Measurements from ENCODE around the gene EML1.

Gene EML1

GRCh38 chr14:99779751-99780150 lies 13.5 kb upstream of the EML1 start:
- DNase-seq (ENCODE audit: low read depth, low spot score) = no peak

GRCh38 chr14:99780690-99781089 lies 12.5 kb upstream of the EML1 start:
- DNase-seq (ENCODE audit: low read depth, low spot score) = no peak

- DNase-seq (ENCODE audit: low read depth, low spot score) = no peak
Measured at GRCh38 chr14:99781091-99781490, 12.1 kb upstream of the EML1 start.

- no peak for DNase-seq (ENCODE audit: low read depth, low spot score)
Measured at GRCh38 chr14:99781853-99782610, 11.2 kb upstream of the EML1 start.

- DNase-seq (ENCODE audit: low read depth, low spot score) = no peak
Measured at GRCh38 chr14:99784508-99784907, 8.7 kb upstream of the EML1 start.

- DNase-seq (ENCODE audit: low read depth, low spot score) = no peak
Measured at GRCh38 chr14:99785426-99785825, 7.8 kb upstream of the EML1 start.

GRCh38 chr14:99786511-99786989 lies 6.7 kb upstream of the EML1 start:
- no peak for DNase-seq (ENCODE audit: low read depth, low spot score)

GRCh38 chr14:99788713-99789112 lies 4.5 kb upstream of the EML1 start:
- no peak for DNase-seq (ENCODE audit: low read depth, low spot score)

GRCh38 chr14:99789581-99789980 lies 3.6 kb upstream of the EML1 start:
- DNase-seq (ENCODE audit: low read depth, low spot score) = no peak

GRCh38 chr14:99790201-99790977 lies 2.8 kb upstream of the EML1 start:
- no peak for DNase-seq (ENCODE audit: low read depth, low spot score)

- no peak for DNase-seq (ENCODE audit: low read depth, low spot score)
Measured at GRCh38 chr14:99790978-99791376, 2.2 kb upstream of the EML1 start.

GRCh38 chr14:99791476-99792209 lies 1.6 kb upstream of the EML1 start:
- peak; percentile 51 for DNase-seq (ENCODE audit: low read depth, low spot score)

- no peak for DNase-seq (ENCODE audit: low read depth, low spot score)
Measured at GRCh38 chr14:99792210-99792535, 1.0 kb upstream of the EML1 start.

GRCh38 chr14:99792551-99793212 lies 531 bp upstream of the EML1 start:
- DNase-seq (ENCODE audit: low read depth, low spot score) = peak; percentile 32

- DNase-seq (ENCODE audit: low read depth, low spot score) = no peak
Measured at GRCh38 chr14:99794151-99794780, 1.1 kb downstream of the EML1 start.

GRCh38 chr14:99795046-99795445 lies 1.8 kb downstream of the EML1 start:
- DNase-seq (ENCODE audit: low read depth, low spot score) = no peak

GRCh38 chr14:99797231-99797630 lies 4.0 kb downstream of the EML1 start:
- no peak for DNase-seq (ENCODE audit: low read depth, low spot score)

GRCh38 chr14:99800781-99801180 lies 7.6 kb downstream of the EML1 start:
- DNase-seq (ENCODE audit: low read depth, low spot score) = peak; percentile 31

- DNase-seq (ENCODE audit: low read depth, low spot score) = no peak
Measured at GRCh38 chr14:99802301-99803105, 9.3 kb downstream of the EML1 start.

- DNase-seq (ENCODE audit: low read depth, low spot score) = no peak
Measured at GRCh38 chr14:99803106-99803775, 10.0 kb downstream of the EML1 start.

Measured in ELF-1 (cell line).